Activated CD4-positive, alpha-beta T cell treated with anti-CD3 and anti-CD28 coated beads, Interleukin-2, Interleukin-4, amounts not matched to agents 100 ng/mL and 50 ng/mL, durations not matched to agents 16 hours and 8 hours (primary cell): Measurements from ENCODE around the gene PPP1R18.
"Not testable (repeated sequence)": the region's sequence is repeated elsewhere in the genome, so short reads cannot be mapped to it uniquely, and the experiment has no call there.

Experiments used
- DNase-seq: peaks from one replicate; pipeline ENCODE4 v3.0.0-alpha.2; 2020; ENCODE audit warnings: low spot score

PPP1R18 gene, protein sequence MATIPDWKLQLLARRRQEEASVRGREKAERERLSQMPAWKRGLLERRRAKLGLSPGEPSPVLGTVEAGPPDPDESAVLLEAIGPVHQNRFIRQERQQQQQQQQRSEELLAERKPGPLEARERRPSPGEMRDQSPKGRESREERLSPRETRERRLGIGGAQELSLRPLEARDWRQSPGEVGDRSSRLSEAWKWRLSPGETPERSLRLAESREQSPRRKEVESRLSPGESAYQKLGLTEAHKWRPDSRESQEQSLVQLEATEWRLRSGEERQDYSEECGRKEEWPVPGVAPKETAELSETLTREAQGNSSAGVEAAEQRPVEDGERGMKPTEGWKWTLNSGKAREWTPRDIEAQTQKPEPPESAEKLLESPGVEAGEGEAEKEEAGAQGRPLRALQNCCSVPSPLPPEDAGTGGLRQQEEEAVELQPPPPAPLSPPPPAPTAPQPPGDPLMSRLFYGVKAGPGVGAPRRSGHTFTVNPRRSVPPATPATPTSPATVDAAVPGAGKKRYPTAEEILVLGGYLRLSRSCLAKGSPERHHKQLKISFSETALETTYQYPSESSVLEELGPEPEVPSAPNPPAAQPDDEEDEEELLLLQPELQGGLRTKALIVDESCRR

DNA sequence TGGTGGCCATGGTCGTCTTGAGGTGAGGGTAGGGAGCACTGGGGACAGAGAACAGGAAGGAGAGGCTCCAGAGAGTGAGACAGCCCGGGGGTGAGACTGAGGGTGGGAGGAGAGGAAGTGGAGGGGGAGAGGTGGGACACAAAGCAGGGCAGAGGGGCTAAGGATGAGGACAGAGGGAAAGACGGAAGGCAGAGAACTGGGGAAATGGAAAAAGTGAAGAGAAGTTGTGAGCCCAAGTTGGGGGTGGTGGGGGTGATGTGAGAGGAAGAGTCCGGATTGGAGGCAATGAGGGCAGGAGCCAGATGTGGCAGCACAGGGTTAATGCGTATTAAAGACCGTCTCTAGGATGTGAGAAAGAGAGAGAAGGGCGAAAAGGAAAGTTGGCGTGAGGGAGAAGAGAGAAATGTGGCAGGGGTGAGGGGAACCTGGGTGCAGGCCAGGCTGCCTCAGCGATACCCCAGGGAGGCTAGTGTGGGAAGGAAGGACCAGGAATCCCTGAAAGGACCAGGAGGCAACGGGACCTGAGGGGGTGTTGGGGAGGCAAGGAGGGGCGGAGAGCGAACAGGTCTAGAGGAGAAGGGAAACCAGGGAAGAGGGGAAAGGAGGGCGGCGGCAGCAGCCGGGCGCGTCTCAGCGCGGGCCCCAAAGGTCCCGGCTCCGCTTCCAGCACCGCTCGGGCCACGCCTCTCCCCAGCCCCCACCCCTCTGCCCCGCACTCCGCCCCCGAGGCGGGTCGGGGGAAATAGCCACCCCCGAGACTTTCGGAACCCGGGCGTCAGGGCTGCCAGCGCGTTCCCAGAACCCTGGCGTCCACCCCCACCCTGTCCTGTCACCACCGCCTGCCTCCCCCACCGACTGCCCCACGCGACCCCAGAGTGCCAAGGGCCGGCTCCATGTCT, at the start of gene PPP1R18:
Gene PPP1R18, minus strand, starts transcription at position 637 of the 899 bp plus-strand sequence. Its CDS starts 627 bp downstream, at position 10.
- peak; percentile 68 for DNase-seq

DNA sequence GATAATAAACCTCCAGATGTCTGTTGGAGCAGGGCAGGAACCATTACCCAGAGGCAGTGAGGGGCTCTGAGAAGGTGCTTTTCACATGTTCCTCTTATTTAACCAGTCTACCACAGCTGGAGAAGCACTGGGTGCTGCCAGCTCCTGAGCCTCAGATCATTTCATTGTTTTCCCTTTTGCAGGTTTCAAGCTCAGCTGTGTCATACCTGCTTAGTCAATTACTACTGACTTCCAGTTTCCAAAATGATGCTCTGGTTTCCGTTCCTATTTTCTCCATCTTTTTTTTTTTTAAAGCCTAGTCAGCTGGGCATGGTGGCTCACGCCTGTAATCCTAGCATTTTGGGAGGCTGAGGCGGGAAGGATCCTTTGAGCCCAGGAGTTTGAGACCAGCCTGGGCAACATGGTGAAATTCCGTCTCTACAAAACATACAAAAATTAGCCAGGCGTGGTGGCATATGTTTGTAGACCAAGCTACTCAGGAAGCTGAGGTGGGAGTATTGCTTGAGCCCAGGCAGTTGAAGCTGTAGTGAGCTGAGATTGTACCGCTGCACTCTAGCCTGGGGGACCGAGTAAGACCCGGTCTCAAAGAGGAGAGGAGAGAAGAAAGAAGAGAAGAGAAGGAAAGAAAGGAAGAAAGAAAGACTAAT, 49.3 kb upstream of the PPP1R18 start:
- peak; percentile 50 for DNase-seq

DNA sequence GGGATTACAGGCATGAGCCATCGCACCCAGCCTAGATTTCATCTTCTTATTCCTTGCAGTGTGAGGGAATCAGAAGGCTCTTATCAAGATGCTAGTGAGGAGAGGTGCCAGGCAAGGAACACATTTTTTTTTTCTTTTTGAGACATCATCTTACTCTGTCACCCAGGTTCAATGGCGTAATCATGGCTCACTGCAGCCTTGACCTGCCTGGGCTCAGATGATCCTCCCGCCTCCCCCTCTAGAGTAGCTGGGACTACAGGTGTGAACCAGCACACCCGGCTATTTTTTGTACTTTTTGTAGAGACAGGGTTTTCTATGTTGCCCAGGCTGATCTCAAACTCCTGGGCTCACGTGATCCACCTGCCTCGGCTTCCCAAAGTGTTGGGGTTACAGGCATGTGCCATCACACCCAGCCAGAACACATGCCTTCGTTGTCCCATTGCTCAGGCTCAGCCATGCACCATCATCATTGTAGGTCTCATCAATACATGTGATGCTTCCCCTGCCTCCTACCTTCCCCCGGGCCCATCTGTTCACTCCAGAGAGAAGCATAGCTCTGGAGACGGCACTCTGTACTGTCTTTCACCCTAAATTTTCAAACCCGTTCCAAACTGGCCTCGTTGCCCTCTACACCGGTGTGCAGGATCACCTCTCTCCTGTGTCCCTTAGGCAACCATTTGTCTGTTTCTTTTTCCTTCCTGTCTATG, 45.9 kb upstream of the PPP1R18 start:
- no peak for DNase-seq

DNA sequence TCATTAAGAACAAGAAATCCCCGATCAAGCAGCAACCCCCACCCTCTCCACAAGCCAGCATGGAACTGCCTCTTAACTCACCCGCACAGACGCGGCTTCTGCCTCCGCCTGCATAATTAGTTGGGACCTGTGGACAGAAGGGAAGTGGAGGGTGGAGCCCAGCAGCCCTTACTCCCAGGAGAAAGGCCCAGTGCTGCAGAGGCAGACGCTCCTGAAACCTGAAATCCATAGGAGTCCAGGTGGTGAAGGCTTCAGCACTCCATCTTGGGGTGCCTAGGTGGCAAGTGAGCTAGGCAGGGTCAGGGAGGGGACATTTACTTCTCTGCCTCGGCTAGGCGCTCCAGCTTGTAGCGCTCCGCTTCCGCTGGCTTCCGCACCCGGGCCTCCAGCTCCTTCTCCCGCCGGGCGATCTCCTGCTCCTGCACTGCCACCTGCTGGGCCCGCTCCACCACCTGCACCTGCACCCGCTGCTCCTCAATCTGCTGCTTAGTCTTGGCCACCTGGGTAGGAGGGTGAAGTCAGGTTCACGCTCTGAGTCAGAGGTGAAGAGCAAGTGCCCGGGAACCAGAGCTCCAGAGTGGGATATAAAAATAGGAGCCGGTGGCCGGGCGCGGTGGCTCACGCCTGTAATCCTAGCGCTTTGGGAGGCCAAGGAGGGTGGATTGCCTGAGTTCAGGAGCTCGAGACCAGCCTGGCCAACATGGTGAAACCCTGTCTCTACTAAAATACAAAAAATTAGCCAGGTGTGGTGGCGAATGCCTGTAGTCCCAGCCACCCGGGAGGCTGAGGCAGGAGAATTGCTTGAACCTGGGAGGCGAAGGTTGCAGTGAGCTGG, 44.4 kb upstream of the PPP1R18 start:
- peak; percentile 88 for DNase-seq

DNA sequence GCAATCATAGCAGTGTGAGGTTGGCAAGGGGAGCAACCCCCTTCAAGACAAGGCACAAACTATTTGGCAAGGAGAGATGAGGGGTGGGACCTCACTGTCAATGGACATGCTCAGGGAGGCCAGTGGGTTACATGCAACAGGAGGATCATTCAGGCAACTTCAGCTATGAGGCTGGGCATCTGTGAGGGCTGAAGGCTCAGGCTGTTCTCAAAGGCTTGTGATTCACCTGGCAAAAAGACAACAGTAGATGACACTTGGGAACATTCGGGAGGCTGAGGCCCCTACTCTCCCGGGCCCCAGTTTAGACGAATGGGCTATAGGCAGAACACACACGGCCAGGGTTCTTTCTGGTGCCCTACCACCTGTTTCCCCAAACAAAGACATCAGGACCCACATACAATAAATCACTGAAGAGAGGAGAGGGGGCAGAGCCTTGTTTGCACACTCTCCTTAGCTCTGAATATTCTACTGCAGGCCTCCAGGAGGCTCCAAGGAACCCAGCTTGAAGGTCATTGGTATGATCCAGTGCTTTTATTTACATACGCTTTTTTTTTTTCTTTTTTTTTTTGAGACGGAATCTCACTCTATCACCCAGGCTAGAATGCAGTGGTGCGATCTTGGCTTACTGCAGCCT, 41.6 kb upstream of the PPP1R18 start:
- no peak for DNase-seq

DNA sequence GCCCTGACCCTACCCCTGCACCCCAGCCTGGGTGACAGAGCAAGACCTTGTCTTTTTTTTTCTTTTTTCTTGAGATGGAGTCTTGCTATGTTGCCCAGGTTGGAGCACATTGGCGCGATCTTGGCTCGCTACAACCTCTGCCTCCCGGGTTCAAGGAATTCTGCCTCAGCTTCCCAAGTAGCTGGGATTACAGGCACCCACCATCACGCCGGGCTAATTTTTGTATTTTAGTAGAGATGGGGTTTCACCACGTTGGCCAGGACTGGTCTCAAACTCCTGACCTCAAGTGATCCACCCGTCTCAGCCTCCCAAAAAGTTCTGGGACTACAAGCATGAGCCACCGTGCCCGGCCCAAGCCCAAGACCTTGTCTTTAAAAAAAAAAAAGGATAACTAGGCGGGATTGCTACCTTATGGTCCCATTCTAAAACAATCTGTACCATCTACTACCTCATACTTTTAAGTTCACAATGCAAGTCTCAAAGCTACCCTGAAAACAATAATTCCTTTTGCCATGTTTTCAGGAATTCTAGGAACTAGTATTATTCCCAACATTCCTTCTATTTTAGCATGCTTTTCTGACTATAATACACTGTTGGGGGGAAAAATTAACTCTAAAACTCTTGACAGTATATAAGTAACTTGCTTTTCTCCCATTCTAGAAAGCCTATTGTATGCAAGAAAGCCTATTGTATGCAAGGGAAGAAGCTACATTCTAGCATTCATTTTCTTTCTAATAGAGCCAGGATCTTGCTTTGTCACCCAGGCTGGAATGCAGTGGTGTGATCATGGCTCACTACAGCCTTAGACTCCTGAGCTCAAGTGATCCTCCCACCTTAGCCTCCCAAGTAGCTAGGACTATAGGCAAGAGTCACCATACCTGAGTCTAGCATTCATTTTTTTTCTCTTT, 40.3 kb upstream of the PPP1R18 start:
- DNase-seq: no peak

DNA sequence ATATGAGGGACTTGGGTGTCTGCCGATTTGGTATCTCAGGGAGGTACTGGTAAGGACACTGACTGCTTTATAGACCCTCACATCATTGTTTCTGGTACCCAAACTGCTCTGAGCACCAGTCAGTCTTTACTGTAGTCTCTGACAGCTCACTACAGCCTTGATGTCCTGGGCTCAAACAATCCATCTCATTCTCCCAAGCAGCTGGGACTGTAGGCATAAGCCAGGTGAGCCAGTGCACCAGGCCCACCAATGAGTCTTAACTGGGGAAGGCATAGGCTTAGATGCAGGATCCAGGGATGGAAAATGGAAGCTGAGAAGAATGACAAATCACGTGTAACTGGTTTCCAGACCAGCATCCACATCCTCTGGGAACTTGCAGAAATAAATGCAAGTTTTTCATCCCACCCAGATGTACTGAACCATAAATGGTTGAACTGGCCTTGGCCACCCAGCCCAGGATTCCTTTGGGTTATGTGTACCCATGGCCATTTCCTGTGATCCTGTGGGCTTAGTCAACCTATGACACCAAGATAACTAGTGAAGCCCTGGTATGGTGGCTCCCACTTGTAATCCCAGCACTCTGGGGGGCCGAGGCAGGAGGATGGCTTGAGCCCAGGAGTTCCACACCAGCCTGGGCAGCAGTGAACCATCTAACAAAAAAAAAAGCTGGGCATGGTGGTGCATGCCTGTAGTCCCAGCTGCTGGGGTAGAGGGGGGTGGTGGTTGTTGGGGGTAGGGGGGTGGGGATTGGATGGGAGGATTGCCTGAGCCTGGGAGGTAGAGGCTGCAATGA, 39.5 kb upstream of the PPP1R18 start:
- no peak for DNase-seq

DNA sequence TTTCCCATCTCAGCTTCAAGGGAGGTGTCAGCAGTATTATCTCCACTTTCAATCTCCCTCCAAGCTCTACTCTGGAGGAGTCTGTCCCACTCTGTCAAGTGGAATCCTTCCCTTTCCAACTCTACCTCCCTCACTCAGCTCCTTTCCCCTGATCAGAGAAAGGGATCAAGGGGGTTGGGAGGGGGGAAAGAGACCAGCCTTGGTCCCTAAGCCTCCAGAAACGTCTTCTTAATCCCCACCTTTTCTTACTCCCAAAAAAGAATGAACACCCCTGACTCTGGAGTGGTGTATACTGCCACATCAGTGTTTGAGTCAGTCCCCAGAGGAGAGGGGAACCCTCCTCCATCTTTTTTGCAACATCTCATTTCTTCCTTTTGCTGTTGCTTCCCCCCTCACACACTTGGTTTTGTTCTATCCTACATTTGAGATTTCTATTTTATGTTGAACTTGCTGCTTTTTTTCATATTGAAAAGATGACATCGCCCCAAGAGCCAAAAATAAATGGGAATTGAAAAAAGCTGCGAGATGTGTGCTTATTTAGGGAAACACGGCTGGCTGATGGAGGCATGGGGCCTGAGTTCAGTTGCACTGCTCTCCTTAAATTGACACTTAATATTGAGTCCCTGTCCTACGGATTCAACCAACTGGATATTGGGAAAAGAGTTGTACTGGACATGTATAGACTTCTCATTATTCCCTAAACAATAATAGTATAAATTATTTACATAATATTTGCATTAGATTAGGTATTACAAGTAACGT, 38.6 kb upstream of the PPP1R18 start:
- DNase-seq: no peak

DNA sequence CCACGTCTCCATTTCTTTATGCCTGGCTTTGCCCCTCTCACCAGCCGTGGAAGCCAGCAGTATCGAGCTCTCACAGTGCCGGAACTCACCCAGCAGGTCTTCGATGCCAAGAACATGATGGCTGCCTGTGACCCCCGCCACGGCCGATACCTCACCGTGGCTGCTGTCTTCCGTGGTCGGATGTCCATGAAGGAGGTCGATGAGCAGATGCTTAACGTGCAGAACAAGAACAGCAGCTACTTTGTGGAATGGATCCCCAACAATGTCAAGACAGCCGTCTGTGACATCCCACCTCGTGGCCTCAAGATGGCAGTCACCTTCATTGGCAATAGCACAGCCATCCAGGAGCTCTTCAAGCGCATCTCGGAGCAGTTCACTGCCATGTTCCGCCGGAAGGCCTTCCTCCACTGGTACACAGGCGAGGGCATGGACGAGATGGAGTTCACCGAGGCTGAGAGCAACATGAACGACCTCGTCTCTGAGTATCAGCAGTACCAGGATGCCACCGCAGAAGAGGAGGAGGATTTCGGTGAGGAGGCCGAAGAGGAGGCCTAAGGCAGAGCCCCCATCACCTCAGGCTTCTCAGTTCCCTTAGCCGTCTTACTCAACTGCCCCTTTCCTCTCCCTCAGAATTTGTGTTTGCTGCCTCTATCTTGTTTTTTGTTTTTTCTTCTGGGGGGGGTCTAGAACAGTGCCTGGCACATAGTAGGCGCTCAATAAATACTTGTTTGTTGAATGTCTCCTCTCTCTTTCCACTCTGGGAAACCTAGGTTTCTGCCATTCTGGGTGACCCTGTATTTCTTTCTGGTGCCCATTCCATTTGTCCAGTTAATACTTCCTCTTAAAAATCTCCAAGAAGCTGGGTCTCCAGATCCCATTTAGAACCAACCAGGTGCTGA, 37.6 kb upstream of the PPP1R18 start:
- DNase-seq: not testable (repeated sequence)

DNA sequence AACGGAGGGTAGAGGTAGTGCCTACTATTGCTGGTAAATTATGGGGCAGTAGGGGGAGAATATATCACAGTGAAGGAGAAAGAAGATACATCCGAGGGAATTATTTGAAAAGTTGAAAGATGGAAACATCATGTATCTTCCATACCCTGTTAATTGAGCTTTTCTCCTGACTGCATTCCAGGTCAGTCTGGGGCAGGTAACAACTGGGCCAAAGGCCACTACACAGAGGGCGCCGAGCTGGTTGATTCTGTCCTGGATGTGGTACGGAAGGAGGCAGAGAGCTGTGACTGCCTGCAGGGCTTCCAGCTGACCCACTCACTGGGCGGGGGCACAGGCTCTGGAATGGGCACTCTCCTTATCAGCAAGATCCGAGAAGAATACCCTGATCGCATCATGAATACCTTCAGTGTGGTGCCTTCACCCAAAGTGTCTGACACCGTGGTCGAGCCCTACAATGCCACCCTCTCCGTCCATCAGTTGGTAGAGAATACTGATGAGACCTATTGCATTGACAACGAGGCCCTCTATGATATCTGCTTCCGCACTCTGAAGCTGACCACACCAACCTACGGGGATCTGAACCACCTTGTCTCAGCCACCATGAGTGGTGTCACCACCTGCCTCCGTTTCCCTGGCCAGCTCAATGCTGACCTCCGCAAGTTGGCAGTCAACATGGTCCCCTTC, 36.9 kb upstream of the PPP1R18 start:
- DNase-seq: not testable (repeated sequence)

DNA sequence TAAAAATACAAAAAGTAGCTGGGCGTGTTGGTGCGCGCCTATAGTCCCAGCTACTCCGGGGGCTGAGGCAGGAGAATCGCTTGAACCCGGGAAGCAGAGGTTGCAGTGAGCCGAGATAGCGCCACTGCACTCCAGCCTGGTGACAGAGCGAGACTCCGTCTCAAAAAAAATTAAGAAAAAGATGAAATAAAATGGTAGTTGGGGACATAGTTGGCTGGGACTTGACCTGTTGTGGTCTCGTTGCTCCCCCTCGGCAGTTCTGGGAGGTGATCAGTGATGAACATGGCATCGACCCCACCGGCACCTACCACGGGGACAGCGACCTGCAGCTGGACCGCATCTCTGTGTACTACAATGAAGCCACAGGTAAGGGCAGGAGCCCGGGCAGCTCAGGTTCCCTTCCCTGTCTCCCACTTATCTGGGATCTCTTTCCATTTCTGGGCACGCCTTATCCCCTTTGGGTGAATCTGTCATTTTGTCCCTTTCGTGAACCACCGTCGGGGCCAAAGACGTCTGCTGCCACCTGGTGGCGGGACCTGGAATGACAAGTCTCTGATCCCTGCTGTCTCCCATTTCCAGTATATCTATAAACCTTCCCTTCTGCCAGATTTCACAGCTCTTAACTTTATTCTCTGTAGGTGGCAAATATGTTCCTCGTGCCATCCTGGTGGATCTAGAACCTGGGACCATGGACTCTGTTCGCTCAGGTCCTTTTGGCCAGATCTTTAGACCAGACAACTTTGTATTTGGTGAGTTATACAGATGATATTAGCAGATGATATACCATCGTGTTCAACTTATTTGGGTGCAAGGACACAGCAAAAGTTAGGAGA, 36.1 kb upstream of the PPP1R18 start:
- peak; percentile 83 for DNase-seq

DNA sequence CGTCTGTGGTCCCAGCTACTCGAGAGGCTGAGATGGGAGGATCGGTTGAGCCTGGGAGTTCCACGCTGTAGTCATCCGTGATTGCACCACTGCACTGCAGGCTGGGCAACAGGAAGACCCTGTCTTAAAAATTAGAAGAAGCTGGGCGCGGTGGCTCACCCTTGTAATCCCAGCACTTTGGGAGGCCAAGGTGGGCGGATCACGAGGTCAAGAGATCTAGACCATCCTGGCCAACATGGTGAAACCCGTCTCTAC, 35.5 kb upstream of the PPP1R18 start:
- DNase-seq: not testable (repeated sequence)

DNA sequence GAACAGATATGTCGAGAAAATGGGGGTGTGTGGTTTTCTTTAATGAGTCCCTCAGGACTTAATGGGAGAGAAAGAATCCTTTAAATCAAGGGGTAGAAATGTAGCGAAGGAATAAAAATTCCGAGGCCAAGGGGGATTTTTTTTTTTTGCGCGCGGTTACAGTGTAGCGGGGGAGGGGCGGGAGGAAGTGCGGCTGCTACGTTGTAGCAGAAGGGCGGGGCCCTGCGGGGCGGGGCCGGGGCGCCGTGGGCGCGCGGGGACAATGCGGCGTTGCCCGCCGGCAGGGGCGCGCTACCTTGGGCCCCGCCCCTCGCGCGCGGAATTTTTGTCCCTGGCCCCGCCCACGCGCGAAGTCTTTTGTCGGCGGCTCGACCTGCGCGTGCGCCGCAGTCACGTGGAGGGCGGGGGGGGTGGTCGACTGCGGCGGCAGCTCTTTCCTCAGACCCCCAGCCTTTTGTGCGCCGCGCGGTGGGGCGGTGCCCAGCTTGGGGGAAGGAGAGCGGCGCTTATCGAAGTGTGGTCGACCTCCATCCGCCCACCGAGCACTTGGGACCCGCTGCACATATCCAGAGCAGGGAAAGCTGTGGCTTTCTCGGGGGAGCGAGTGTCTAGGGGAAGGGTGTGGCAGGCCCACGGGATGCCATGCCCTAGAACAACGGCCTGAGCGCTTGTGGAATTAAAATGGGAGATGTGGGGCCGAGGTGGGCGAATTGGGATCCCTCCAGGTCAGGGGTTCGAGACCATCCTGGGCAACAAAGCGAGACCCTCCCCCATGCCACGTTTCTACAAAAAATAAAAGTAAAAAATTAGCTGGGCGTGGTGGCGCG, 35.0 kb upstream of the PPP1R18 start:
- peak; percentile 94 for DNase-seq

DNA sequence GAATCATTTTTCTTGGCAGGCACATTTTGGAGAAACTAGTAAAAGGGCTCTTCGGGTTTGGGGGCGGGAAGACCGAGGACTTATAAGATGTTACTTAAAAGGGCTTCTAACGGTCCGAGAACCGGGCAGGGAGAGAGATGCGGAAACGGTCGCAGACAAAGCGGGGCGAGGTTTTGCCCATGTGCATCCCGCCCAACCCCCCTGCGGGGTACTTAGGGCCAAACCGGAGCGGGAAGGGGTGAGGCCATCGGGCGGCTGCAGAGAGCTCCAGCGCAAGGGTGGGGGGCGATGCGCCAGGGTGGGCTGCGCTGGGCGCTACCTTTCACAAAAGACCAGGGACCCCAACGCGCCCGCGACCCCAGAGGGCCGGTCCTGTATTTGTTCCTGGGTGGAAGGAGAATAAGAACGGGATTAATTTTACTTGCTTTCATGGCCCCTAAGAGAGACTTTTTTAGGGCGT, 34.3 kb upstream of the PPP1R18 start:
- peak; percentile 68 for DNase-seq
